HS-5 (cell line): Measurements from ENCODE around the gene ICAM4.
A peak's percentile ranks its signal among the peaks of the same experiment; 100 is the strongest.
"Not testable (repeated sequence)": the region's sequence is repeated elsewhere in the genome, so short reads cannot be mapped to it uniquely, and the experiment has no call there.

Experiments used
- DNase-seq: peaks from one replicate; pipeline ENCODE4 v3.0.0-alpha.2; 2012; ENCODE audit warnings: low read depth

Gene ICAM4

DNA sequence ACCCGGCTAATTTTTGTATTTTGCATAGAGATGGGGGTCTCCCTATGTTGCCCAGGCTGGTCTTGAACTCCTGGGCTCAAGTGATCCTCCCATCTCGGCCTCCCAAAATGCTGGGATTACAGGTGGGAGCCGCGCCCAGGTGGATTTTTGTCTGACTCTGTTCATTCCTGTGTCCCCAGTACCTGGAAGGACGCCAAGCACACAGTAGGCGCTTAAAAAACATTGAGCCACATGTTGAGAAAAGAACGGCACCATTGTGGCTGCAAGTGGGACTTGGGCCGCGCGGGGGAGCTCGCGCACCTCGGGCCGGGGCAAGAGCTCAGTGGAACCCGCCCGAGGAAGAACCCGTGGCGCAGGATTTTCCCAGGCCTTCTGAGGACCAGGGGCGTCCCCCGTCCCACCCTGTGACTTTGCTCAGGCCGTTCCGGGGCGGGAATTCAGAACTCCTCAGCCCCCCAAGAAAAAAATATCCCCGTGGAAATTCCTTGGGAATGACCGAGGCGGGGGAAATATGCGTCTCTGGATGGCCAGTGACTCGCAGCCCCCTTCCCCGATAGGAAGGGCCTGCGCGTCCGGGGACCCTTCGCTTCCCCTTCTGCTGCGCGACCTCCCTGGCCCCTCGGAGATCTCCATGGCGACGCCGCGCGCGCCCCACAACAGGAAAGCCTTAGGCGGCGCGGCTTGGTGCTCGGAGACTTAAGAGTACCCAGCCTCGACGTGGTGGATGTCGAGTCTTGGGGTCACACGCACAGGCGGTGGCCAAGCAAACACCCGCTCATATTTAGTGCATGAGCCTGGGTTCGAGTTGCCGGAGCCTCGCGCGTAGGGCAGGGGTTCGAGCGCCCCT lies 17.2 kb upstream of the ICAM4 start:
- DNase-seq: no peak

DNA sequence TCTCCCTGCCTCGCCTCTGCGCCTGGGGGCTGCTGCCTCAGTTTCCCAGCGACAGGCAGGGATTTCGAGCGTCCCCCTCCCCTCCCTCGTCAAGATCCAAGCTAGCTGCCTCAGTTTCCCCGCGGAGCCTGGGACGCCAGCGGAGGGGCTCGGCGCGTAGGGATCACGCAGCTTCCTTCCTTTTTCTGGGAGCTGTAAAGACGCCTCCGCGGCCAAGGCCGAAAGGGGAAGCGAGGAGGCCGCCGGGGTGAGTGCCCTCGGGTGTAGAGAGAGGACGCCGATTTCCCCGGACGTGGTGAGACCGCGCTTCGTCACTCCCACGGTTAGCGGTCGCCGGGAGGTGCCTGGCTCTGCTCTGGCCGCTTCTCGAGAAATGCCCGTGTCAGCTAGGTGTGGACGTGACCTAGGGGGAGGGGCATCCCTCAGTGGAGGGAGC lies 16.6 kb upstream of the ICAM4 start:
- DNase-seq: no peak

DNA sequence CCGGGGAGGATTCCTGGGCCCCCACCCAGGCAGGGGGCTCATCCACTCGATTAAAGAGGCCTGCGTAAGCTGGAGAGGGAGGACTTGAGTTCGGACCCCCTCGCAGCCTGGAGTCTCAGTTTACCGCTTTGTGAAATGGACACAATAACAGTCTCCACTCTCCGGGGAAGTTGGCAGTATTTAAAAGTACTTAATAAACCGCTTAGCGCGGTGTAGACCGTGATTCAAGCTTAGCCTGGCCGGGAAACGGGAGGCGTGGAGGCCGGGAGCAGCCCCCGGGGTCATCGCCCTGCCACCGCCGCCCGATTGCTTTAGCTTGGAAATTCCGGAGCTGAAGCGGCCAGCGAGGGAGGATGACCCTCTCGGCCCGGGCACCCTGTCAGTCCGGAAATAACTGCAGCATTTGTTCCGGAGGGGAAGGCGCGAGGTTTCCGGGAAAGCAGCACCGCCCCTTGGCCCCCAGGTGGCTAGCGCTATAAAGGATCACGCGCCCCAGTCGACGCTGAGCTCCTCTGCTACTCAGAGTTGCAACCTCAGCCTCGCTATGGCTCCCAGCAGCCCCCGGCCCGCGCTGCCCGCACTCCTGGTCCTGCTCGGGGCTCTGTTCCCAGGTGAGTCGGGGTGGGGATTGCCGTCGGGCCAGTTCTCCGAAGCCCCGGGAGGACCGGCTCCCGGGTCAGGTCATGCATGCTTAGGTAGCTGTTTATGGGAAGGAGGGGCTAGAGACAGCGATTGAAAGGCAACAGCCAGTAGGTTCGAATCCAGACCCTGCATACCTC lies 15.9 kb upstream of the ICAM4 start, which contains the start of gene ICAM1:
TSS of gene ICAM1 (plus strand) at position 505 of the 779 bp plus-strand sequence. CDS start at position 545, 40 bp downstream.
- DNase-seq: peak; percentile 67

DNA sequence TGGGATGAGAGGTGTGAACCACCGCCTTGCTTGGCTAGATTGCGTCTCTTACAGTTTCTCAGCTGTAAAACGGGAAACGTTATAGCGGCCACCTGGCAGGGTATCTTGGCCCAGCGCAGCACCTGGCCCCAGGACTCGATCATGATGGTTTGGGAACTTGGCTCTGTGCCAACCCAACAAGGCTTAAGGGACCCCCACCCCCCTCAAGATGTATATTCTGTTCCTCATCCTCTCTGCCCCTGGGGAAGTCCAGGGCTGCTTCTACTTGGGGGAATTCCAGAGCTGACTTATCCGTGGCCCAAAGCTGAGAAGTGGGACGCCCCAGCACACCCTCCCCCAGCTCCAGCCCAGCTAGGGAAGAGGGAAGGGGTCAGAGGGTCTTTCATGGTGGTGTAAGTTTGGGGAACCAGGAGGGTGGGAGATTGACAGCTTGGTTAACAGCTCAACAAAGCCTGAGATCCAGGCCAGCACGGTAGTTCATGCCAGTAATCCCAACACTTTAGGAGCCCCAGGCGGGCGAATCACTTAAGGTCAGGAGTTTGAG lies 15.1 kb upstream of the ICAM4 start:
- DNase-seq: no peak

DNA sequence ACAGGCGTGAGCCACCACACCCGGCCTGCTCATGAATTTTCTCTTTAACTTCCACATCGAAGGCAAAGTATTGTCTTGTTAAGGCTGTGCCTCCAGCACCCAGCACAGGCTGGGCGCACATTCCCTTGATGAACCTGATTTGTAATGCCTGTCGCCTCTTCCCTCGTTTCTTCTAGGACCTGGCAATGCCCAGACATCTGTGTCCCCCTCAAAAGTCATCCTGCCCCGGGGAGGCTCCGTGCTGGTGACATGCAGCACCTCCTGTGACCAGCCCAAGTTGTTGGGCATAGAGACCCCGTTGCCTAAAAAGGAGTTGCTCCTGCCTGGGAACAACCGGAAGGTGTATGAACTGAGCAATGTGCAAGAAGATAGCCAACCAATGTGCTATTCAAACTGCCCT lies 12.2 kb upstream of the ICAM4 start:
- no peak for DNase-seq

DNA sequence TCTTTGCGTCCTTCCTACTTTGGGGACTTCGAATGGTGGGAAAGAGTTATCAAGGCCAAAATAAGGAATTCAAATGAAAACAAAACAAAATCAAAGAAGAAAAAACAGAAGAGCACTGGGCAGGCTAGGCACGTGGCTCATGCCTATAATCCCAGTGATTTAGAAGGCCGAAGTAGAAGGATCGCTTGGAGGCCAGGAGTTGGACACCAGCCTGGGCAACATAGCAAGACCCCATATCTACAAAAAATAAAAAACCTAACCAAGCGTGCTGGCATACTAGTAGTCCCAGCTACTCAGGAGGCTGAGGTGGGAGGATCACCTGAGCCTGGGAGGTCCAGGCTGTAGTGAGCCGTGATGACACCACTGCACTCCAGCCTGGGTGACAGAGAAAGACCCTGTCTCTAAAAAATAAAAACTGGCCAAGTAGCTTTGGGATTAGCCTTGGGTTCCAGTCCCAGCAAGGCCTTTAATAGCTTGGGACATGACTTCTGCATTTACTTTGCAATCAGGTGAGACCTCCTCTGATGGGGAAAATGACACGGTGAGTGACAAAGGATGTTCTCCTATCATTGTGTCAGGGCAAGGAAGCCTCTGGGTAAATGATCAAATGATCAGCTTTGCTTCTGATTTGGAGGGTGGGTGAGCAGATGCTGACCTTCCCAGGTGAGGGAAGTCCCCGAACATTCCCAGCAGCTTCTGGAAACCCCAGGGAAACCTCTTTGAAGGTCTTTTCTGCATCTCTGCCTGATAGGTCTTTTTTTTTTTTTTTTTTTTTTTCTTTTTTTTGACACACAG lies 8.8 kb upstream of the ICAM4 start:
- no peak for DNase-seq

DNA sequence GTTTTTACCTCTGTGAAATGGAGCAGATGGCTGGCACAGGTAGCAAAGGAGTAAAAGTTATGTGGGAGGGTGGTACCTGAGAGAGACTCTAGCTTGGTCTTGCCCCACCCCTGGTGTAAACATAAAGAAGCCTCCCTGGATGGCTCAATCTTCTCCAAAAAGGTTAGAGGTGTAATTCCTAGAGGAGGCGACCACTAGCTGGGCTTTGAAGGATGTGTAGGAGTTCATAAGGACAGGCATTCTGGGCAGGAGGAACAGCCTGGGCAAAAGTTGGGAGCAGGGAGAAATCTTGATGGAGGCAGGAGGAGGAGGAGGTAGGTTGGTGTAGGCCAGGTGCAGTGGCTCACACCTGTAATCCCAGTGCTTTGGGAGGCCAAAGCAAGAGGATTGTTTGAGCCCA lies 7.8 kb upstream of the ICAM4 start:
- no peak for DNase-seq

DNA sequence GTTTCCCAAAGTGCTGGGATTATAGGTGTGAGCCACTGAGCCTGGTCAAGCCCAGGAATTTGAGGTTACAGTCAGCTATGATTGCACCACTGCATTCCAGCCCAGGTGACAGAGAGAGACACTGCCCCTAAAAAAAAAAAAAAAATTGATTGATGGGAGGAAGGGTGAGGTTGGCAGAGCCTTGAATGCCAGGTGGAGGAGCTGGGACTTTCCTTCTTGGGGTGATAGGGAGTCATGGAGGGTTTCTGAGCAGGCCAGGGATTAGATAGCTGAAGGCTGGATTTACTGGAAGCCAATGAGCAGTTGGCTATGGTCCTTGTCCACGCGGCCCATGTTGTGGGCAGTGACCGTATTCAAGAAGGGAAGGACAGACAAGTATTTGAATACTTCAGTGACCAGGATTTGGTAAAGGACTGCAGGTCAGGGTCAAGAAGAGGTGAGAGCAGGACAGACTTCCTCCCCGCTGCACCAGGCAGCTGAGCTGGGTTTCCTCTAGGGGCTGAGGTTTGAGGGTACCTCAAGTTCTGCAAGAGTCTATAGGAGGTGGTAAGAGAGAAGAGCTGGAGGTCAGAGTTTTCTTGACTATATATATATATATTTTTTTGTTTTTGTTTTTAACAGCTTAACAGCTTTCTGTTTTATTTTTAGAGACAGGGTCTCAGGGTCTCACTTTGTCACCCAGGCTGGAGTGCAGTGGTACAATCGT lies 6.9 kb upstream of the ICAM4 start:
- no peak for DNase-seq

DNA sequence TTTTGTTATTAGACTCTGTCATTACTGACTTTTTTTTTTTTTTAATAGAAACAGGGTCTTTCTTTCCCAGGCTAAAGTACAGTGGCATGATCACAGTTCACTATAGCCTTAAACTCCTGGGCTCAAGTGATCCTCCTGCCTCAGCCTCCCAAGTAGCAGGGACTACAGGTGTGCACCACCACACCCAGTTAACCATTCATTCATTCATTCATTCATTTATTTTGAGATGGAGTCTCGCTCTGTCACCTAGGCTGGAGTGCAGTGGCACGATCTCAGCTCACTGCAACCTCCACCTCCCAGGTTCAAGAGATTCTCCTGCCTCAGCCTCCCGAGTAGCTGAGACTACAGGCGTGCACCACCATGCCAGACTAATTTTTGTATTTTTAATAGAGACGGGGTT lies 4.7 kb upstream of the ICAM4 start:
- not testable (repeated sequence) for DNase-seq

DNA sequence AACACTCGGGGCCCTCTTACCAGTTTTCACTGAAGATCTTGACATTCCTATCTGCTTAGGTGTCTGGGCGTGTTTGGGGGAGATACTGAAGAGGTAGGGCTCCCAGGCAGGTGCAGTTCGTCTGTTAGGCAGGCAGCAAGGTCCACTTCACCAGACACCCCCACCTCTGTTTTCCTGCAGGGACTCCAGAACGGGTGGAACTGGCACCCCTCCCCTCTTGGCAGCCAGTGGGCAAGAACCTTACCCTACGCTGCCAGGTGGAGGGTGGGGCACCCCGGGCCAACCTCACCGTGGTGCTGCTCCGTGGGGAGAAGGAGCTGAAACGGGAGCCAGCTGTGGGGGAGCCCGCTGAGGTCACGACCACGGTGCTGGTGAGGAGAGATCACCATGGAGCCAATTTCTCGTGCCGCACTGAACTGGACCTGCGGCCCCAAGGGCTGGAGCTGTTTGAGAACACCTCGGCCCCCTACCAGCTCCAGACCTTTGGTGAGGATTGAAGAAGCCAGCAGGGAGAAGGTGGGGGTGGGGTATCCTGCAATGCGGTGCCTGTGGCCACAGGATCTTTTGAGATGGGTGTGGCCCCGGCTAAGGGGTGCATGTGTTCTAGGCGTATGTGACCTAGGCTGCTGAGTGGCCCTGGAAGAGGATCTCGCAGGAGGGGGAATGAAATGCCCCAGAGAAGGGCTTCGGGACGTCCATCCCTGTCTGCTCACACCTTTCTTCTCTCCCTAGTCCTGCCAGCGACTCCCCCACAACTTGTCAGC lies 3.3 kb upstream of the ICAM4 start:
- no peak for DNase-seq

DNA sequence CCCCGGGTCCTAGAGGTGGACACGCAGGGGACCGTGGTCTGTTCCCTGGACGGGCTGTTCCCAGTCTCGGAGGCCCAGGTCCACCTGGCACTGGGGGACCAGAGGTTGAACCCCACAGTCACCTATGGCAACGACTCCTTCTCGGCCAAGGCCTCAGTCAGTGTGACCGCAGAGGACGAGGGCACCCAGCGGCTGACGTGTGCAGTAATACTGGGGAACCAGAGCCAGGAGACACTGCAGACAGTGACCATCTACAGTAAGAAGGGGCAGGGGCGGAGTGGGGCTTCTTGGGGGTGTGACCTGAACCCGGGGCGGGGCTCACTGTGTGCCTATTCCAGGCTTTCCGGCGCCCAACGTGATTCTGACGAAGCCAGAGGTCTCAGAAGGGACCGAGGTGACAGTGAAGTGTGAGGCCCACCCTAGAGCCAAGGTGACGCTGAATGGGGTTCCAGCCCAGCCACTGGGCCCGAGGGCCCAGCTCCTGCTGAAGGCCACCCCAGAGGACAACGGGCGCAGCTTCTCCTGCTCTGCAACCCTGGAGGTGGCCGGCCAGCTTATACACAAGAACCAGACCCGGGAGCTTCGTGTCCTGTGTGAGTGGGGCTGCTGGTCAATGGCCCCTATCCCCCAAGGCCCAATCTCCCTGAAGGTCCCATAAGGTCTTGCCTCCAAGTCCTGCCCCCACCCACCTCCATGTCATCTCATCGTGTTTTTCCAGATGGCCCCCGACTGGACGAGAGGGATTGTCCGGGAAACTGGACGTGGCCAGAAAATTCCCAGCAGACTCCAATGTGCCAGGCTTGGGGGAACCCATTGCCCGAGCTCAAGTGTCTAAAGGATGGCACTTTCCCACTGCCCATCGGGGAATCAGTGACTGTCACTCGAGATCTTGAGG lies 2.4 kb upstream of the ICAM4 start:
- DNase-seq: no peak

DNA sequence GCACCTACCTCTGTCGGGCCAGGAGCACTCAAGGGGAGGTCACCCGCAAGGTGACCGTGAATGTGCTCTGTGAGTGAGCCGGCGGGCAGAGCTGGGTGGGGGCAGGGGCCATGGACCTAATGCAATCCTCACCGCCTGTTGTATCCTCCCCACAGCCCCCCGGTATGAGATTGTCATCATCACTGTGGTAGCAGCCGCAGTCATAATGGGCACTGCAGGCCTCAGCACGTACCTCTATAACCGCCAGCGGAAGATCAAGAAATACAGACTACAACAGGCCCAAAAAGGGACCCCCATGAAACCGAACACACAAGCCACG lies 1.8 kb upstream of the ICAM4 start:
- DNase-seq: no peak

DNA sequence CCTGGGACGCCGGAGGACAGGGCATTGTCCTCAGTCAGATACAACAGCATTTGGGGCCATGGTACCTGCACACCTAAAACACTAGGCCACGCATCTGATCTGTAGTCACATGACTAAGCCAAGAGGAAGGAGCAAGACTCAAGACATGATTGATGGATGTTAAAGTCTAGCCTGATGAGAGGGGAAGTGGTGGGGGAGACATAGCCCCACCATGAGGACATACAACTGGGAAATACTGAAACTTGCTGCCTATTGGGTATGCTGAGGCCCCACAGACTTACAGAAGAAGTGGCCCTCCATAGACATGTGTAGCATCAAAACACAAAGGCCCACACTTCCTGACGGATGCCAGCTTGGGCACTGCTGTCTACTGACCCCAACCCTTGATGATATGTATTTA lies 1.4 kb upstream of the ICAM4 start:
- DNase-seq: no peak

DNA sequence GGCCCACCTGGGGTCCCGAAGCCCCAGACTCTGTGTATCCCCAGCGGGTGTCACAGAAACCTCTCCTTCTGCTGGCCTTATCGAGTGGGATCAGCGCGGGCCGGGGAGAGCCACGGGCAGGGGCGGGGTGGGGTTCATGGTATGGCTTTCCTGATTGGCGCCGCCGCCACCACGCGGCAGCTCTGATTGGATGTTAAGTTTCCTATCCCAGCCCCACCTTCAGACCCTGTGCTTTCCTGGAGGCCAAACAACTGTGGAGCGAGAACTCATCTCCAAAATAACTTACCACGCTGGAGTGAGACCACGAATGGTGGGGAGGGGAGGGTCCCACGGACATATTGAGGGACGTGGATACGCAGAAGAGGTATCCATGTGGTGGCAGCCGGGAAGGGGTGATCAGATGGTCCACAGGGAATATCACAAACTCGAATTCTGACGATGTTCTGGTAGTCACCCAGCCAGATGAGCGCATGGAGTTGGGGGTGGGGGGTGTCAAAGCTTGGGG lies 2.0 kb downstream of the ICAM4 start:
- peak; percentile 63 for DNase-seq

DNA sequence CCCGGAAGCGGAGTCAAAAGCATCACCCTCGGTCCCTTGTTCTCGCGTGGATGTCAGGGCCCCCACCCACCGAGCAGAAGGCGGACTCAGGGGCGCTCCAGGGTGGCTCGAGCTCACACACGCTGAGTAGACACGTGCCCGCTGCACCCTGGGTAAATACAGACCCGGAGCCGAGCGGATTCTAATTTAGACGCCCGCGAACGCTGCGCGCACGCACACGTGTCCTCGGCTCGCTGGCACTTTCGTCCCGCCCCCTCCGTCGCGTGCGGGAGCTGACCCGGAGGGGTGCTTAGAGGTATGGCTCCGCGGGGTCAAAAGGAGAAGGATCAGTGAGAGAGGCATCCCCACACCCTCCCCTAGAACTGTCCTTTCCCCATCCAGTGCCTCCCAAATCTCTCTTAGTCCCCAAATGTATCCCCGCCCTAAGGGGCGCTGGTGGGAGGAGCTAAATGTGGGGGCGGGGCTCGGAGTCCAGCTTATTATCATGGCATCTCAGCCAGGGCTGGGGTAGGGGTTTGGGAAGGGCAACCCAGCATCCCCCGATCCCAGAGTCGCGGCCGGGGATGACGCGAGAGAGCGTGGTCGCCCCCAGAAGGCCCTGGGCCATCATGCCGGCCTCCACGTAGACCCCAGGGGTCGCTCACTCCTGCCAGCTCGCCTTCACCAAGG lies 2.5 kb downstream of the ICAM4 start:
- peak; percentile 80 for DNase-seq

DNA sequence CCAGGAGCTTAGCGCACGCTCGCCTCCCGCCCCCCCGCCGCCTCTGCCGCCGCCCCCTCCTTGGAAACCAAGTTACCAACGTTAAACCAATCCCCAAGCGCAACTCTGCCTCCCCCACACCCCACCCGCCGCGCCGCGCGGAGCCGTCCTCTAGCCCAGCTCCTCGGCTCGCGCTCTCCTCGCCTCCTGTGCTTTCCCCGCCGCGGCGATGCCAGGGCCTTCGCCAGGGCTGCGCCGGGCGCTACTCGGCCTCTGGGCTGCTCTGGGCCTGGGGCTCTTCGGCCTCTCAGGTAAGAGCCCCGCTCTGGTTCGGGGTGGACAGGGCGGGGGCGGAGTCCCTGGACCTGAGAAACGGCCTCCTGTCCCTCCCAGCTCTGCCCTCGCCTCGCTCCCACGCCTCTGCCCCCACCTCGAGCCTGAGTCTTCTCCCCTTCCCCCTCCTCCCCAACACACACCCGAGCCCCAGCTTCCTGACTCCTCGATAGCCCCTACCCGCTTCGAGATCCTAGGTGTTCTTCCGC lies 3.1 kb downstream of the ICAM4 start, which contains the start of gene ICAM5:
TSS of gene ICAM5 (plus strand) at position 117 of the 521 bp plus-strand sequence. CDS start at position 209, 92 bp downstream.
- DNase-seq: no peak

DNA sequence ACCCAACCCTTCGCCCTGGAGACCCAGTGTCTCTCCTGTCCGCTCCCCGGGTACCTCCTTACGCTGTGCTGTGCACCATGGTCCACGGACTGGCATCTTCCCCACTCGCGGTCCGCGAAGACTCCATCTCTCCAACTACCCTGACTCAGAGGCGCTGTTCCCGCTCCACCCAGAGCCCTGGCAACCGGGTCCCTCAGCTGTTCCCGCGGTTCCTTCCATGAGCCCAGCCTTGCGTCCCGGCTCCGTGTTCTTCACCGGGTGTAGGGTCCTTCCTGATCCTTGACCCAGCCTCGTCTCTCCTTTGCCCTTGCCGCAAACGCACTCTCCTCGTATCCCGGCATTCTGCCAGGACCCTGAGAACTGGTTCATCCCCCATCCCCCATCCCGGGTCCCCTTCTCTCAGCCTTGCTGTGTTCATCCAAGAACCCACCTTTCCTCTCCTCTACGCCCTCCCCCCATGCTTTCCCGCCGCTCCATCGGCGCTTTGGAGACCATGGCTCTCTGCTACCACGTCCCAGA lies 3.7 kb downstream of the ICAM4 start:
- no peak for DNase-seq

DNA sequence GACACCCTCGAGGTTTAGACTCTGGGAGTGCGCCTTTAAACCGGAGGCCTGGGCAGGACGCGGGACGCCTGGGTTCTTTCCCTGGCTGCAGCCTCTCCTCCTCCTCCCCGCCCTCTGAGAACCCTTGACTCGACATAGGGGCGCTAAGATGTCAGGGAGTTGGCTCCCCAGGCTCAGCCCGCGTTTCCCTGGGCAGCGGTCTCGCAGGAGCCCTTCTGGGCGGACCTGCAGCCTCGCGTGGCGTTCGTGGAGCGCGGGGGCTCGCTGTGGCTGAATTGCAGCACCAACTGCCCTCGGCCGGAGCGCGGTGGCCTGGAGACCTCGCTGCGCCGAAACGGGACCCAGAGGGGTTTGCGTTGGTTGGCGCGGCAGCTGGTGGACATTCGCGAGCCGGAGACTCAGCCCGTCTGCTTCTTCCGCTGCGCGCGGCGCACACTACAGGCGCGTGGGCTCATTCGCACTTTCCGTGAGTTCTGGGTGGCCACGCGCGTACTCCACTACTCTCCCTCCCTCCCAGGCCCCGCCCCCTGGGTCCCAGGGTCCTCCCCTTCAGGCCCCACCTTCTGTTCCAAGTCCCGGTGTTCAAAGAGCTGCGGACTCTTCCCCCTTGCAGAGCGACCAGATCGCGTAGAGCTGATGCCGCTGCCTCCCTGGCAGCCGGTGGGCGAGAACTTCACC lies 4.3 kb downstream of the ICAM4 start:
- no peak for DNase-seq
